DLD1 (cell line): ENCODE data around the gene TUBA3D.
"Not testable (repeated sequence)": the region's sequence is repeated elsewhere in the genome, so short reads cannot be mapped to it uniquely, and the experiment has no call there.

Source experiments
- in situ Hi-C: cut with HindIII; loops from 2 replicates; pipeline ENCODE4 v1.10.0; 2017; ENCODE audit warnings: low sequenced_read_pairs

The TUBA3D gene

DNA sequence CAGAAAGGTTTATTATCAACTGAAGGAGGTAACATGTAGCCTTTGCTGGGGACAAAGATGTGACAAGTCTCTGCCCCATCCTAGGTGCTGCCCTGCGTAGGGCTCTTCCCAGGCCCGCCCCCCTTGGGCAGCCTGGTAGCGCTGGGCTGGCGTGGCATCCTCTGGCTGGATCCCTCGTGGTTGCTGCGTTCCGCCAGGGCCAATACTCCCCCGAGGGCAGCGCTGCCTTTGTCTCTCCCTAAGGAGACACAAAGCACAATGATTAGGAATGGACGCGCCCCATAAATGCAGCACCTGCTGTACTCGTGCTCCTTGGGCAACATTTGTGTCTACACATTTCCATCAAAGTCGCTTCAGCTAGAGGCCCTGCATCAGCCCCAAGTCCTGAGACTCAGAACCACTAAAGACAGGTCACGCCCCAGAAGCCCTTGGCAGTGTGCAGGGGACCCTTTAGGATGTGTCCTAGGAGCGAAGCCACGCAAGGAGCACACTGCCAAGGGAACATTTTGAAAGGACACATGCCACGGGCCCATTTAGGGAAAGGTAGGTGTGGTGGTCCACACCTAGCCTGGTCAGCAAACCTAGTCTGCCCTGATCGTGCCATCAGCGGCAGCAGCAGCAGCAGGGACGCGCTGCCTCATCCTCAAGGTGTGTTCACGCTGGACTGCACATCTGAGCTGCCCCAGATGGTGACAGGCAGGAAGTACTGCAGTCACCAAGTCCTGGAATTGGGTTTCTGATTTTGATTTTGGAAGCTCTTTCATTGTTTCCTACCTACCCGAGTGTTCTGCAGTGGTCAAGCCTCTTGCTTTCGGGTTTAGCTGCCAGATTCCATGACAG, 8.3 kb downstream of the TUBA3D start:
- in situ Hi-C loops: not testable (repeated sequence)

DNA sequence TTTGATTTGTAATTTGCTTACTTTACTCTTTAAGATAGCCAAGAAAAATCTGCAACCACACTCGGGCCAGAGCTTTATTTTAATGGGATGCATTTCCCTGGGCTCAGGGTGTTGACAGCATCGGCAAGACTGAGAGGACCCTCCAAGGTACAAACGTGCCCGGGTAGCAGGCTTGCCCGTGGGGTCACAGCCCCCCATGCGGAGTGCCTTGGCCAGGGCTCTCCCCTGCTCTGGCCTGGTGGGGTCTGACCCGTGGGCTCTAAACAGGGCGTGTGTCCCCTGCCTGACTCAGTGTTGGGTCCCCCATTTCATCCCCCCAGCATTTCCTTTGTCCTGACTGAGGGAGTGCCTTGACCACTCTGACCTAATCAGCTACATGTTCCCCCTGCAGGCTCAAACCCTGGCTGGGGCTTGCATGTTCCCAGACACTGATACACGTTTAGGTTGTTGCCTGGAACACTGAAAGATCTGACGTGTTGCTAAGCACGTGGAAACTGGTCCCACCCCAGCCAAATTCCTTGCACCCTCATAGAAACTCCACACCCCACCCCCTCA, 9.1 kb downstream of the TUBA3D start:
- in situ Hi-C loops: not testable (repeated sequence)

DNA sequence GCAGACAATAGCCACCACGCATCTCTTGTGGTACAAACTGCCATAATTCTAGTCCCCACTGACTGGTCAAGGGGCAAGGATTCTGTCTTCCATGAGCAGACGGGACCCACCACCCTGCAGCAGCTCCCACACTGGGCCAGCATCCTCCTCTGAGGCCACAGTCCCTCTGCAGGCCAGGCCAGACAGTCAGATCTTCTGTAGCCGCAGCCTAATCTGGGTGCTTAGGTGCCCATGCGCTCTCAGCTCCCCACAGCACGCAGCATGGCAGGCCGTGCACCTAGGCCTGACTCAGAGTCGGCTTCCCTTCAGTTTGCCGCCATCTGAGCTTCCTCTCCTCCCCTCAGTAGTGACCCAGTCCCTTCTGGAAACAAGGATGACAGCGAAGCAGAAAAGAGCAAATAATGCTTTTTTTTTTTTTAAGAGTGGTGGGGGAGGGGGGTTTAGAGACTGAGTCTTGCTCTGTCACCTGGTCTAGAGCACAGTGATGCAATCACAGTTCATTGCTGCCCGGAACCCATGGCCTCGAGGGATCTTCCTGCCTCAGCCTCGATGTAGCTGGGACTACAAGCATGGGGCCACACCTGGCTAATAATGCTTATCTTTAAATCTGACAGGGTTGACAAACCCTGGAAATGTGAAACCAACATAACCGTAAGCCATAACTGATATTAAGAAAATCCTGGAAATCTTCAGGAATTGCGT, 10.4 kb downstream of the TUBA3D start:
- in situ Hi-C loops: not testable (repeated sequence)

DNA sequence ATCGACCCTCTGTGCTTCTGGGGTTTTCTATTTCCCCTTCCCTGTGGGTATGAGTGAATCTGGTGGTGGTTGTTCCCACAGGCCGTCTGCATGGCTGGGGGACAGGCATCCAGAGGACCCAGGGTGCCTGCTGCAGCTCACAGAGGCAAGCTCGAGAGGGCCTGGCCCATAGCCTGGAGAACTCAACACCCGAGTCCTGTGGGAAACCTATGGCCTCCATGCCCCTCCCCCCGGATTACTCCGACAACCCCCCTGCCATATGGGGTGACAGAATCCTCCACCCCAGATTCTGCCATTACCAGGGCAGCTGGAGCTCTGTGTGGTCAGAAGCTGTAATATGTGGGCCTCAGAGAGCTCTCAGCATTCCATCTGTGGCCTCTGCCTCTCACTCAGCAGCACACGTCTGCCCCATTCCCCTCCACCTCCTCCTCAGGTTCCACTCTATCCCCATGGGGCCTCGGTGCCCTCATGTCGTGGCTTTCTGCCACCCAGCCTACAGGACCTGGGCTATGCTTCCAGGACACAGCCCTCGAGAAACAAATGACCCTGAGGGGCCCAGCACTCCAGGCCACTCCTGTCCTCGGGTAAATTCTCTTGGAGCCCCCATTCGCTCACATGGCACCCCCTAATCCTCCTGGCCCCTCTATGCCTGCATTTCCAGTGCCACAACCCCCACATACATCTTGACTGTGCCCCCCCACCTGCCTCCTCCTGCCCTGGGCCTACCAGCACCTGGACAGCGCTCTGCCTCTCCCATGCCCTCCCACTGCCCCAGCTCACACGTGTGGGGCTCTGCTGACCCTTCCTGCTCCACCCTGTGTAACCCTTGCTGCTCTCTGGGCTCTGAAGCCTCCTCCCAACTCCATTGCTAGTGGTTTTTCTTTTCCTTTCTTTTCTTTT, 12.6 kb downstream of the TUBA3D start:
- in situ Hi-C loops: no loop called here

DNA sequence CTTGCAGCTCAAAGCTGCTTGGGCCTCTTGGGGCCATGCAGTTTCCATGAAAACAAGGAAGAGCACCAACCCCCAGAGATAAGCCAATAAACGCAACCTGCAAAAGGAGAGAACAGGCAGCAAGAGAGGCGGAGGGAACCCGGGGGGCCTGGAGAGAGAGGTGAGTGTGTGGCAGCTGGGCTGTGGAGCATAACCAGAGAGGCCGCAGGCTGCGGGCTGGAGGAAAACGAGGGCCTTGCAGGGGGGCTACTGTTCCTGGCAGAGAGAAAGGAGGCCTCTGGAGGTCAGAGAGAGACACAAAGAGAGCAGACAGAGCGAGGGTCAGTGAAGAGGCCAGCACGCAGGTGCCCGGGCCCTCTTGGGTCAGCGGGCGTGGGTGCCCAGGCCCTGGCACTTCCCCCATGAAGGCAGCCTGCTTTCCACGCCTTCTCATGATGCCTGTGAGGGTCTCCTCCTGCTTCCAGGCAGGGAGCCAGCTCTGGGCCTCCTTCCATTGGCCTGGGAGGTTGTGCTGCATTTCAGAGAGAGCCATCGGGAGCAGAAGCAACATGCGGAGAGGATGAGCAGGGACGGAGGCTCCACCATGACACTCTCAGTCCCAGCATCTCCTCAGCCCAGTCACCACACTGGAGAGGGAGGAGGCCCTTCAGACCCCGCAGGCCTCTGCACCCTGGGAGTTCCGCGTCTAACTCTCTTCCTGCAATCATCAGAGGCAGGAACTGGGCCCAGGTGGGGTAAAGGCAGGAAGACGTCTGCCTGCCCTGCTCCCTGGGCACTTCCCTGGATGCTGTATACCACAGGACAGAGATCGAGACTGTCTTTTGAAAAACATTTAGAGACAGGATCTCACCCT, 14.9 kb downstream of the TUBA3D start:
- in situ Hi-C loops: not testable (repeated sequence)

DNA sequence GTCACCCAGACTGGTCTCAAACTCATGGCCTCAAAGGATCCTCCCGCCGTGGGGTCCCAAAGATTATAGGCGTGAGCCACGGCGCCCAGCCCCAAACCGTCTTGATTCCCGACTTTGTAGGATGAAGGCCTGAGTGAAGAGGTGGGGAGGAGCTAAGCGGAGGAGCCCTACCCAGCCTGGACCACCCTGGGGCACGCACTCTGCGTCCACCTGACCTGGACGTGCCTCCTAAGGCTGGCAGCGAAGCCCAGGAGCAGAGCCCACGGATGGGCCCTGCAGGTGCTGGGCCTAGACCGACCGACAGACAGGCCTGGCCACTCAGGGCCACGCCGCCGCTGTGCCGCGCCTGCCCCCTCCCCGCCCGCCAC, 15.5 kb downstream of the TUBA3D start:
- in situ Hi-C loops: not testable (repeated sequence)

DNA sequence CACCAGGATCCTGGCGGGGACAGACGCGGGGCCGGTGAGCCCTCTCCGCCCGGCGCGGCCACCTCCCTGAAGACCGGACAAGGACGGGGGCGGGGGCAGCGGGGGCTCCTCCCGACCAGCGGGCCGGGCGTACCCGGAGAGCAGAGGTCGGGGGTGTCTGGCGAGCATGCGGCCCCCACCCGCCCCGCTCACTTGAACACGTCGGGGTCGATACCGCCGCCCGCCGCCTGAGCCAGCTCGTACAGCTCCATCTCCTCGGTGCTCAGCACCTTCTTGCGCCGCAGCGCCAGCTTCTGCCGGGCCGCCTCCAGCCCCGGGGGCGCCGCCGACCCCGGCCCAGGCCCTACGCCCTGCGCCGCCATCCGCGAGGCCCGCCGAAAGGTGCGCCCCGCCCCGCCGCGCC, 16.1 kb downstream of the TUBA3D start, which contains the start of gene MZT2A:
Gene MZT2A, minus strand, starts transcription at position 383 of the 403 bp plus-strand sequence. Its CDS starts 21 bp downstream, at position 362.
- in situ Hi-C loops: not testable (repeated sequence)

DNA sequence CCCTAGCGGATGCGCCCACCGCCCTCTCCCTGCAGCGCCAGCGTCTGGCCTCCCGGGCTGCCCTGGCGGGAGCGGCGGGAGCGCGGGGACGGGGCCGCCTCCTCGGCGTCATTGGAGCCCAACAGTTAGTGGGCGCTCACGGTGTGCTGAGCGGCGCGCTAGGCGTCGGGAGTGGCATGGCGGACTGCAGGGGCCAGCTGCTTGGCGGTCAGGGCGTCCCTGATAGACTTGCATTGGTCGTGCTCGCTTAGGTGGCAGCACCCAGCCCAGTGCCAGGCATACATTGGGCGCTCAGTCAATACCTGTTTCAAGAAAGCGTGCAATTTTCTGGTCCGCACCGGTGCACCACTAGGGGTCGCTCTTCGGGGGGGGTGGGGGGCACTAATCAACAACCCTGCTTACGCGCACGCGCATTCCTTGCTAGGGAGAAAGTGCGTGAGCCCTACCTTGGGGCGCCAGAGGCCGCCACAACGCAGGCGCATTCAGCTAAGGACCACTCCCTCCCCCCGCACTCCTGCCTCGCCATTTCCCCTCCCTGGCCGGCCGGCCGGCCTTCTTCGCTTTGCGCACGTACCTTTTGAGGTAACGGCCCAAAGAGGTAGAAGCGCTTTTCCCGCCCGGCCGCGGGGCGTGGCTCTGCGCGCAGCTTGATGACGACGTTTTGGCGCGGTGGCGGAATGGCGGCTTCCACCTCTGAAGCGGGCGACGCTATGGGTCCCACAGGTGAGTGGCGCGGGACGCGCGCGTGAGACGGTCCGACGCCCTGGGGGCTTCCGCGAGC, 16.7 kb downstream of the TUBA3D start:
- in situ Hi-C loops: no loop called here

DNA sequence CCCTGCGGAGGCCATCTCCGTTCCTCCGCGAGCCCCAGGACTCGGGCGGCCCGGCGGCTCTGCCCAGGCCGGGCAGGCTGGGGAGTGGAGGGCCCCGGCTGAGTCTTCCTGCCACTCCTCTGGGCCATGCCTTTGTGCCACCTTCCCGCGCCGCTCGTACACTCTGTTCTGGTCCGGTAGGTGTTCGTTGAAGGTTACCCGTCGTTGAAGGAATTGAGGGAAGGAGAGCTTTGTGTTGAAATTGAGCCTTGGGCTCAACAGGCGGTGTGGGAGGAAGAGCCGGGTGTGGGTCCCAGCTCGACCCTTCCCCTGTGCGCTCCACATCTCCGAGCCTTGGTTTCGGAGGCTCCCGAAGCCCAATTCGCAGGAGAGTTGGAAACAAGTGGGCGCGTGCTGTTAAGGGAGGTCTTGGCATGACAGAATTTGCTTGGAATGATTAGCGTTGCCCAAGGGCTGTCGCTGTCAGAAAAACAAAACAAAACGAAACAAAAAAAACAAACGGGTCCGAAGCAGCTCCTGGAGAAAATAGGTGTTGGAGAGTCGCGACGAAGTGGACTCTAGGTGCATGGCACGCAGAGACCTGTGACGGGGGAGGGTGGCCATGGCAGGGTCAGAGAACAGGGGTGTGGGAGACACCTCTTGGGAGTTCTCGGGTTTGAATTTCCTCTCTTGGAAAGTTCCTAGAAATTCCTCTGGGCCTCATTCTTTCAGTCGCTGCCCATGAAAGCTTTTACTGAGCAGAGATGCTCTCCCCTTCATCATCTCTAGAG, 17.5 kb downstream of the TUBA3D start:
- in situ Hi-C loops: no loop called here

DNA sequence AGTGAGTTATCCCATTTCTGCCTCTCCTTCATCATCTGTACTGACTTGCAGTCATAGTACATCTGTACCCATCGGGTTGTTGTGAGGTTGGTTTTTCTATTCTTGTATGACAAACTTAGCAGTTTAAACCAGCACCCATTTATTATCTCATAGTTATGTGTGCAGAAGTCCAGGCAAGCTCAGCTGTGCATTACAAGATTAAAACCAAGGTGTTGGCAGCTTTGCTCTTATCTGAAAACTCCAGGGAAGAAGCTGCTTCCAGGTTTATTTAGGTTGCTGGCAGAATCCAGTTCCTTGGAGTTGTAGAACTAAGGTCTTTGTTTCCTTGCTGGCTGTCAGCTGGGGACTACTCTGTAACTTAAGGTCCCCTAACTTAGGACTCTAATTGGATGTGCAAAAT, 19.6 kb downstream of the TUBA3D start:
- in situ Hi-C loops: not testable (repeated sequence)

DNA sequence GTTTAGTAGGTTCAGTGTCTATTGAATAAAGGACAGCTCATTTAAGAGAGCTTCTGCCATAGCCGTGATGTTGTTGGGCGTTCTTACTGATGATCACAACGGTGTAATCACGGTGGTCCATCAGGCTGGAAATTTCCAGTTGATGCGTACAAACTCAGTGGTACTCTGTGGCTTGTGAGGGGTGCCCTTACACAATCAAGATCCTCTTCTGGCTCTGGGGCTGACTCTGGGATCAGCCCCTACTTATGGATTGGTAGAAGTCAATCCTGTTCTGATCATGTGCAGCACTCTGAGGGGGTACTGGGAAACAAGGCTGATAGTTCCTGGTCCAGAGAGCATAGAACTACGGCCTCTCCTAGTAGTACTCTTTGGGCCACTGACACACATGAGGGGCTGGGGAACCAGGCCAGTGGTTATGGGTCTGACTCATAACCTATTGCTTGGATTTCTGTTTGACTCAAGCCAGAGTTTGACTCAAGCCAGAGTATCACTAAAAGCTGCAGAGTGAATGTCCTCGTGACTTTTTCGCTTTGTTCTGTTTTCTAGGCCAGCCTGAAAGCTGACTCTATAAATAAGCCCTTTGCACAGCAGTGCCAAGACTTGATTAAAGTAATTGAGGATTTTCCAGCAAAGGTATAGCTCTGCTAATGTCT, 22.5 kb downstream of the TUBA3D start:
- in situ Hi-C loops: not testable (repeated sequence)

DNA sequence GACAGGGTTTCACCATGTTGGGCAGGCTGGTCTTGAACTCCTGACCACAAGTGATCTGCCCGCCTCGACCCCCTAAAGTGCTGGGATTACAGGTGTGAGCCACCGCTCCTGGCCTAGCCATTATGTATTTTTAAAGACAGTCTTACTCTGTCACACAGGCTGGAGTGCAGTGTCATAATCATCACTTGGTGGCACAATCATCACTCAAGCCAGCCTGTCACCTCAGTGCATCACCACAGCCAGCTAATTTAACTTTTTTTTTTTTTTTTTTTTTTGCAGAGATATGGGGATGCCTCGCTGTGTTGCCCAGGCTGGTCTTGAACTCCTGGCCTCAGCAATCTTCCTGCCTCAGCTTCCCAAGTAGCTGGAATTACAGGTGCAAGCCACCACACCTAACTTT, 27.7 kb downstream of the TUBA3D start:
- in situ Hi-C loops: not testable (repeated sequence)

DNA sequence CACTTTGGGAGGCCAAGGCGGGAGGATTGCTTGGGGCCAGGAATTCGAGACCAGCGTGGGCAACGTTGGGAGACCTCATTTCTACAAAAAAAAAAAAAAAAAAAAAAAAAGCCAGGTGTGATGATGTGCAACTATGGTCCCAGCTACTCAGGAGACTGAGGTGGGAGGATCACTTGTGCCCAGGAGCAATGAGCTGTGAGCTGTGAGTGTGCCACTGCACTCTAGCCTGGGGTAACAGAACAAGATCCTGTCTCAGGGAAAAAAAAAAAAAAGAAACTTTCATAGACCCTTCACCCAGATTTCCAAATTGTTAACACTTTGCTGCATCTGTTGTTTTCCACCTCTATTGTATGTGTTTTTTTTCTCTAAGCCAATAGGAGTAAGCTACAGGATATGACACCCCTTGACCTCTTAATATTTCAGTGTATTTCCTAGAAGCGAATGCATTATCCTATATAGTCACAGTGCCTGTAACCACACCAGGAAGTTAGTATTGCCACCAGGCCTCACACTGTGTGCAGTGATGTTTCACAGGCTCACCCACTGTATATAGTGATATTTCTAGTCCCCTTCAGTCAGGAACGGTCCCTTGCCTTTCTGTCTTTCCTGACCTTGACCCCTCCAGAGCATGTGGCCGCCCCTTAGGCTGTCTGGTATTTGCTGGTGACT, 28.3 kb downstream of the TUBA3D start:
- in situ Hi-C loops: not testable (repeated sequence)

DNA sequence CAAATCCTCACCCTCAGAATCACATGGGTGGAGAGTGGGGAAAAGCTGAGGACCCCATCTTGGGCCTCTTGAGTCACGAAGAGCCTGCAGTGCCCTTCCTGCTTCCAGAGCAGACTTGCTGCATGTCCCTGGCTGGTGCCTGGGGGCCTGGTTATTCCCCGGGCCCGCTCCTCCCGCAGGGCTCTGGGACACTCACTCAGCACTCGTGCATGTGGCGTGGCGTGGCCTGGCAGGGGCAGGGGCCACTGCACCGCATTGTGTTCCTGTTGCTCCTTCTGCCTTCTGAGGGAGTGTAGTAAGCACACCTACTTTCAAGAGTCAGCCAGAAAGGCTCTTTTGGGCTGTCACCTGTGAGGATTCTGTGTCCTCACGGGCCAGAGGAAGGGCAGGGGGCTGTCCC, 33.7 kb downstream of the TUBA3D start:
- in situ Hi-C loops: no loop called here

DNA sequence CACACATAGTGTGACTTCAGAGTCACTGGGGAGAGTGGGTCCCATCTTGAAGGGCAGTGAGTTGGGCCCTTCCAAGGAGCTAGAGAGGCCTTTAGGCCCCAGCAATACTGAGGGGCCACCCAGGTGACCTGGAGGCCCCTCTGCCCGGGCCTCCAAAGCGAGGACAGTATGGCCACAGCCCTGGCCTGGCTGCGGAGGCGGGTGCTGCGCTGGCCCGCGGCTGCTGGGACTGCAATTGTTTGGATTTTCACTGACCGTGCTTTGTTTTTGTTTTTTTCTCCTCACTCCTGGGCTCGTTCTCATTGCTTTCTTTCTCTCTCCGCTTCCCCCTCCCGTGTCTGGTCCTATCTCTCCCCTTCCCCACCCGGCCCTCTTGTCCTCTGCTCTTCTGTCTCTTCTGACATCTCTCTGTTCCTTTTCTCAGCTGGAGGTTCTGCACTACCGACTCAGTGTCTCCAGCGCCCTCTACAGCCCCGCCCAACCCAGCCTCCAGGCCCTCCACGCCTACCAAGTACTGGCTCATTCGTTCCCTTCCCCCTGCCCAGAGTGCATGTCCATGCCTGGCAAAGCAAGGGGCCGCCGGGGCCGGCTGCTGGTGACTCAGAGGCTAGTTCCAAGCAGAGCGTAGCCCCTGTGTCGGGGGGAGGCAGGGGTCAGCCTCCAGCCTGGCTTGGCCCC, 35.5 kb downstream of the TUBA3D start:
- in situ Hi-C loops: not testable (repeated sequence)

DNA sequence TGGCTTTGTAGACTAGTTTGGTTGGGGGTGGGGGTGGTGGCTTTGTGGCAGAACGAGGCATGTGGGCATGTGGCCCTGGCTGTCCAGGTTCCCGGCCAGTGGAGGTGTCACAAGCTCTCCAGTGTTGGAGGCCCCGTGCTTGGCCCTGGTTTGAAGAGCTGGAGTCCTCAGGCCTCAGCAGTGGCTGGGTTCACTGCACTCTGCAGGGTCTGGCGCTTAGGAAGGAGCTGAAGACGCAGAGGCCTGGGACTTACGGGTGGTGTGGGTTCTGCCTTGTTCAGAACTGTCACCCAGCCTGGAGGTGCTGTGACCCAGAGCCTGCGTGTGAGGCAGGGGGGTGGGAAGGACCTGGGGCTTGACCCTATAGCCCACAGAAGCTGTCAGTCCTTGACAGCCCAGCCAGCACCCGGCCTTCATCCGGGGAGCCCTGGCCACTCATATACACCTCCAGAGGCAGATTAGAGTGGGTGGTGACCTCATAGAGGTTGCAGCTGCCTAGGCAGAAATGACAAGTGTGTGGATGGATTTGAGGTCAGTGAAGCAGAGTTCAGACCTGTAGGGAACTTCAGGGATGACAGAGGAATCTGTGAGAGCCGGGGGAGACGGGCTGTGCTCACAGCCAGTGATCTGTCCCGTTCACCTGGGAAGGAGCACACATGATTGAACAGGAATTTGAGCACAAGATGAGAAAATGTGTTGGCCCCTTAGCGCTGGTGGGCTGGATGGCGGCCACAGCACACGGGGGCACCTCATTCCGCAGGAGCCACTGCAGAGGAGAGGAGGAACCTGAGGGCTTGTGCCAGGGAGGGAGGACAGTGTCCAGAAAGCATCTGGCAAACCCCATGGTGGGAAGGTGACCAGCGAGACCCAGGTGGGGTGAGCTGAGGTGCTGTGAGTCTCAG, 36.3 kb downstream of the TUBA3D start:
- in situ Hi-C loops: not testable (repeated sequence)
